CD4-positive, alpha-beta T cell treated with Interleukin-12 subunit alpha and Interleukin-12 subunit beta, for 1 hour (primary cell): ENCODE measurements around the gene PAM.
"Not testable (repeated sequence)": the region's sequence is repeated elsewhere in the genome, so short reads cannot be mapped to it uniquely, and the experiment has no call there.

Experiments used
- DNase-seq: peaks from one replicate; pipeline ENCODE4 v3.0.0-alpha.2; 2020

The PAM gene

GRCh38 chr5:102956599-102956998, 201.5 kb downstream of the PAM start:
- no peak for DNase-seq

DNA sequence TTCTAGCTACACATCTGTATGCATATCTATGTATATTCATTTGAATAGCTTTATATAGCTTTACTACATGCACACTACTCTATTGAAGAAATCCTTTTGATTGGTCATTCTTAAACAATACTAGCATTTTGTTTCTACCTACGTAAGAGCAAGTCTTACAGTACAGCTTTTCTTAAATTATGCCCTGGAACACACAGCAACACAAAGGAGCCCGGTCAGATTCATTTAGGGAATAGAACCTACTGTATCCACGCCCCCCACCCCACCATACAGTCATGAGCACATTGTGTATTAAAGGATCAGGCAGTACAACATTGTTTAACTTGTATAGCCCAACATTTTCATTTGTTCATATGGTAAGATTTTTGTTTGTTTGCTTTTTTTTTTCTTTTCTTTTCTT, 202.0 kb downstream of the PAM start:
- DNase-seq: no peak

DNA sequence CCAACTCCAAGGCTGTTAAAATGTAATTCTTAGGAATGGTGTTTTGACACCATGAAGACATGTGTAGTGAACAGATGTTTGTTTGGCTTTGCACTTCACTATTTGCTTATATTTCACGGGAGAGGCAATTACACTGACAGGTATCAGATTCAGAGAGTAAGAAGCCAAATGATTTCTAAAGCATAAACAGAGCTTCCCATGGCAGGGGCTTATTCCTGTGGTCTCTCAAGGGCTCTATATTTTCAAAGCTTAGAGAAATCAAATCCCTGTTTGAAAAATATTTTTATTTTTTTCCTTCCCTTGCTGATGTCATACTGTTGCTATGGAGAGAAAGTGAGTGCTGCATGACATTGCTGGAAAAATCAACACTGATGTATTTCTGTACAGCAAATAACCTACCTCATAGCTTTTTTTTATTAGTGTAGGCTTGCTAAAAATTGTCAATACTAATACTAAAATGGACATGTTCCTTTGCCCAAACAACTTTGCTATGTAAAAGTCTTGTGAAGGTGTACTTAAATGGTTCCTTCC, 203.4 kb downstream of the PAM start:
- no peak for DNase-seq

- DNase-seq: no peak
Measured at GRCh38 chr5:102959055-102959454, 203.9 kb downstream of the PAM start.

- no peak for DNase-seq
Measured at GRCh38 chr5:102961671-102962070, 206.6 kb downstream of the PAM start.

DNA sequence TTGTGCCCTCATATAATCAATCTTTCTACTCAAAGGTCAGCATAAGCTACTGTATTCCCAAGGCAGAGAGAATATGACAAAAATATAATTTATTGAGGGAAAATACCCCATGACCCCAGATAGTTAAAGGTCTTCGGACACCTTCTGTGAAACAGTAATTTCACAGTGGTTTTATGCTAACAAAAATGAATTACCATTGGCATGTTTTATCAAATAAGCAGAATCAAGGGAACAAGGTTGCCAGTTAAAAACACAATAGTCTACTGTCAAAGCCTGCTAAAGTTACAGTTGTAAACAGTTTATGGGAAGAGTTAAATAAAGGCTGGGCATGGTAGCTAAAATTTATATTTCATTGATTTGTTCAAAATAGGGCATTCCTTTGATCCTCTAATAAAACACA, 210.5 kb downstream of the PAM start:
- no peak for DNase-seq

DNA sequence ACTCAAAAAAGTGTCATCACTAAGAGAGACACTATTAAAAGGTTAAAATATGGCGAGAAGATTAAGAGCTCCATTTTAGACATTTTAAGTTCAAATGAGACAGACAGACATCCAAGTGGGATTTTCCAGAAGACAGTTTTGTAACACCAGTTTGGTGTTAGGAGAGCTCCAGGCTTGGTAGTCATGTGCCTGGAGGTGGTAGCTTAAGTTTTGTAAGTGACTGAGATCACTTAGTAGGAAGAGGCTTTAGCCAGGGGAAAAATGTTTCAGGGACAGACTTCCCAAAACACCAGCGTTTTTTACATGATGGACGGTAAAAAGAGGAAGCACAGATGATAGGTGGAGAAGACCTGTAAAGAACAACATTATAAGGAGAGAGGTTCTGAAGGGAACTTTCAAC, 214.5 kb downstream of the PAM start:
- DNase-seq: no peak

DNA sequence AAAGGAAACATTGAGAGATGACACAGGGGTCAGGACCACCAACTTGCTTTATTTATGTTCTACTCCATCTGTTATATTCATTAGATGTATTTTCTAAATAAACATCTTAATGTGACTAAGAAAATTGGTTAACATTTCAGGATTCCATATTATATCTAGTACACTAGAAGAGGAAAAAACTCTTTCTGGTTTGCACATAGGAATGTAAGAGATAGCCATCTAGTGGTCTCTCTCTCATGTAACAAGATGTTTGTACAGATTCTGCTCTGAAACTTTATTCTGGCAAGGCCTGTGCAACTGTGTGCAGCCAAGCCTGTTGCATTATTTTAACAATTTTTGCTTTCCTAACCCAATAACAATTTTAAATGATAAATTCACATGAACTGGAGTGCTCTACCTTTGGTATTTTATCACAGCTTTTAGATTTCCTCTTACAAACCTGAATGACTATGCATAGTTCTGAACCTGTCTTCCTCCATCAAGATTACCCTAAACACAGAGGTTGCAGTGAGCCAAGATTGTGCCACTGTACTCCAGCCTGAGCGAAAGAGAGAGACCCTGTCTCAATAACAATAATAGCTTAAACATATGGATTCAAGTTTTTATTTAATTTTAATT, 216.7 kb downstream of the PAM start:
- DNase-seq: no peak

DNA sequence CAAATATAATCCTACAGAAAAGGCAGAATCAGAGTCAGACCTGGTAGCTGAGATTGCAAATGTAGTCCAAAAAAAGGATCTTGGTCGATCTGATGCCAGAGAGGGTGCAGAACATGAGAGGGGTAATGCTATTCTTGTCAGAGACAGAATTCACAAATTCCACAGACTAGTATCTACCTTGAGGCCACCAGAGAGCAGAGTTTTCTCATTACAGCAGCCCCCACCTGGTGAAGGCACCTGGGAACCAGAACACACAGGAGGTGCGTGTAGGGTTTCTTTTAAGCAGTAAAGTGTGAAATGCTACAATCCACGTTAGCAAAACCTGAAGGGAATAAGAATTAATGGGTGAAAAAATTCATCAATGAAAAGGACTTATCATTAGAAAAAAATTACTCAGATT, 219.1 kb downstream of the PAM start:
- no peak for DNase-seq

DNA sequence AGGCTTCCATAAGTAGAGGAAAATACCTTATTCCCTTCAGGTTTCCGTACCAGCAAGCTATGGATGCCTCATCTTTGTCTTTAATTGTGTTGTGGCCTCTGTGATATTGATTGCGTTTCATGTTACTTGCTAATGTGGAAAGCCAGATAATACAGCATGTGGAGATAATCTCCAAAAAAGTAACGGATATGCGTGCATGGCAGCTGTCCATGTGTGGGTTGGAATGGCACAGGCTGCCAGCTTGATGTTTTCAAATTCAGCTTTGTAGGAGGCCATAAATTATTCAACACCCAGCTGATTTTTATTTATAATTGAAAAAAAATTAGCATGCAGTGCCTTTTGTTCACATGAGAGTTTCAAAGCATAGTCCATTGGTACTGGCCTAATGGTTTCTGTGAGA, 219.9 kb downstream of the PAM start:
- no peak for DNase-seq

DNA sequence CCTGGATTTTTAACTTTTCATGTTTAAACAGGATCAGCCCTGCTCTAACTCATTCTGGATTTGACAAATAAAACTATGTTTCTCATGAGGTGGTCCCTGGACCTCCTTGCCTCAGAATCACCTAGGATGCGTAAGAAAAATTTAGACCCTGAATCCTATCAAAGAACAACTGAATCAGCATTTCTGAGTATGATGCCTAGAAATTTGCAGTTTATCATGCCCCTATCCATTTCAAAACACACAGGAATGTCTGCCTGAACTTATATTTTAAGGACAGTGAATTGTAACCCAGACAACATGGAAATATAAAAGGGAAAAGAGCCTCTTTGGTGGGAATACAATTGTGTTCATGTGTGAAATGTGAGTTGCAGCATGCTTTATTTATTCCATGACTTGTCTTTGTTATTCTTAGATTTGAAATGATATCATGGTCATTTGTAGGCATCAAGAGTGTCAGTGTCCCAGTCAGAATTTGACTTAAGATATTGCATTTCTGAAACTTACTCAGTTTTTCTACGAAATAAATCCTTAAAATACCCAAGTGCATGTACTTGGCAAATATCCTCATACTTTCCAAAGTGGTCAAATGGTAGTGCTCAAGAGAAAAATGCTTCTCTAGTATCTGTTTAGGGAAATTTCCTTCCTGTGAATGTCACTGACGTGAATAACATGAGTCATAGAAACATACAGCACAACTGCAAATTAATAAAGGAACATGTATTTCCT, 220.5 kb downstream of the PAM start:
- no peak for DNase-seq

GRCh38 chr5:102981957-102982635, 227.0 kb downstream of the PAM start:
- DNase-seq: no peak

DNA sequence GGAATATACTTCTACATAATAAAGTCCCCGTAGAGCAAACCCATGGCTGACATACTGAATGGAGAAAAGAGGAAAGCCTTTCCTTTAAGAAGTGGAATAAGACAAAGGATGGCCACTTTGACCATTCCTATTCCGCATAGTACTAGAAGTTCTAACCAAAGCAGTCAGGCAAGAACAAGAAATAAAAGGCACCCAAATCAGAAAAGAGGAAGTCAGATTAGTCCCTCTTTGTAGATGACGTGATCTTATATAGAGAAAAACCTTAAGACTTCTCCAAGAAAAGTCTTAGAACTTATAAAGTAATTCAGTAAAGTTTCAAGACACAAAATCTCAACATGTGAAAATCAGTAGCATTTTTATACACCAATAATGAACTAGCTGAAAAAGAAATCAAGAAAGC, 231.0 kb downstream of the PAM start:
- DNase-seq: no peak

- DNase-seq: no peak
Measured at GRCh38 chr5:102988459-102988858, 233.4 kb downstream of the PAM start.

DNA sequence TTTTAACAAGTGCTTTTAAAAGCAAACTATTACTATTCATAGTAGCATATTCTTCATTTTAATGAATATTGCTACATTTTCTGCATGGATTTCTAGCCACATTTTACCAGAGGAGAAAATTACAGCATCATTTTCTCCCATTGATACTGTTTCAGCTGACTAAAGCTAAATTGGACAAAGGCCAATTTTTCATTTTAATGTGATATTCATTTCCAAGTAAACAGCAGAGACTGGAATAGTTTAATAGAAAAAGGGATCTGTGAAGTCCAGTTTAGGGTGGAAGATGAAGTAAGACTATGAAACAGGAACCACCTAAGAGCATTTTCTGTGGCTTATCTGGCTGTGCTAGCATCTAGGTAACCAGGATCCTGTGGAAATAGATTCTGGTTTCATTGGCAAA, 236.7 kb downstream of the PAM start:
- no peak for DNase-seq

GRCh38 chr5:102996011-102996575, 241.0 kb downstream of the PAM start:
- DNase-seq: no peak

GRCh38 chr5:102998224-102998623, 243.1 kb downstream of the PAM start:
- no peak for DNase-seq

- no peak for DNase-seq
Measured at GRCh38 chr5:102999191-102999590, 244.1 kb downstream of the PAM start.

- not testable (repeated sequence) for DNase-seq
Measured at GRCh38 chr5:102999621-103000020, 244.5 kb downstream of the PAM start.

- DNase-seq: no peak
Measured at GRCh38 chr5:103000089-103000488, 245.0 kb downstream of the PAM start.

- DNase-seq: no peak
Measured at GRCh38 chr5:103003872-103004271, 248.8 kb downstream of the PAM start.

DNA sequence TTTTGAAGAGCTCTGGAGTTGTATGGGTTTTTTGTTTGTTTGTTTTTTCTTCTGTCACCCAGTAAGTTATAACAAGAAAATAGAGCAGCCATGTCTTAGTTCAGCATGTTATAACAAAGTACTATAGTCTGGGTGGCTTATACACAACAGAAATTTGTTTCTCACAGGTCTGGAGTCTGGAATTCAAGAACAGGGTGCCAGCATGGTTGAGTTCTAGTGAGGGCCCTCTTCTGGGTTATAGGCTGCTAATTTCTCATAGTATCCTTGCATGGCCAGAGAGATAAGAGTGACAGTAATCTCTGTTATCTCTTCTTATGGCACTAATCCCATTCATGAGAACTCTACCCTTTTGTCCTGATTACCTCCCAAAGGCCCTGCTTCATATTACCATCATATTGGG, 250.2 kb downstream of the PAM start:
- DNase-seq: no peak

DNA sequence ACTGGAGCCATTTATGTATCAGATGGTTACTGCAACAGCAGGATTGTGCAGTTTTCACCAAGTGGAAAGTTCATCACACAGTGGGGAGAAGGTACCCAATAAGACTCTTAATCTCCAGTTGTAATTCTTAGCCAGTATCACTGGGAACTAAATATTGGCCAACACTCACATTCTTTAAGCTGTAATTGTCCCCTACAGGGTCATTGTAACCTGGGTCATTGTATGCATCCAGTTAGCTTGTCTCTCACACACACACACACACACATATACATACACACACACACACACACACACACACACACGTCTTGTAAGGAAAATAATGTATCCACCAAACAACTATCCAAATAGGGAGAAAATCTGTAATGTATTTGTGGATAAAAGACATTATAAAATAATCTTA, 251.8 kb downstream of the PAM start:
- no peak for DNase-seq

DNA sequence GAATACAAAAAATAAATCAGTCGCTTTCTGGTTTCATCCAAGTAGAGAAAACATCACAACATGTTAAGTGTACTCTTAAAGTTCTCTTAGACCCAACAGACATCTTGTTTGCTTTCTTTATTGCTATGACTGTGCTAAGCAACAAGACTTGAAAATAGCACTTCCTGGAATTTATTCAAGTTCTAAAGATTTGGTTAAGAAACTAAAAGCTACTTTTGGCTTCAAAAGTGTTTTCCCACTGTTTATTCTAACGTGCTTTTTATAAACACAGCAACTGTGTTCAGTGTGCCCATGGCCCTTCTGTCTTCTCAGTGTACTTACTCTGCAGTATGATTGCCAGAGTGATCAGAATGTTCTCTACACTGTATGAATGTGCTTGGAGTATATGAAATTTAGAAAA, 255.1 kb downstream of the PAM start:
- no peak for DNase-seq
